Measurements from ENCODE around the gene FOXP1.
"Not testable (repeated sequence)": the region's sequence is repeated elsewhere in the genome, so short reads cannot be mapped to it uniquely, and the experiment has no call there.

FOXP1 gene

GRCh38 chr3:71358243-71358642 is 225.3 kb downstream of the FOXP1 start:
- DNase-seq = no peak

DNA sequence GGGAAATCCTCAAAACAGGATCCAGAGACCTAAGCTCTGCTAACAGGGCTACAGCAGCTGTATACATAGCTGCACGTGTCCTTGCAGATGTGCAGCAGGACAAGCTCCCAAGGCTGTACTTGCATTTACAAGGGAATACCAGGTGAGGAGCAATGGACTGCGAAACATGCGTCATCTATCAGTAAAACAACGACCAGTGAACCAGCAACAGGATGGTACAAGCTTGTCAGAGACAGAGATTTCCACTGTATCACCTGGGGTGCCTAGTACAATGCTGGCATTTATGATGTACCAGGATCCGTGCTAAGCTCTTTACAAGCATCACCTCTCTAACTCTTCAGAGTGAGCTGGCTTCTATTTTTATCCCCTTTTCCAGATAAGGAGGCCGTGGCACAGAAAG is 227.3 kb downstream of the FOXP1 start:
- no peak for DNase-seq

DNA sequence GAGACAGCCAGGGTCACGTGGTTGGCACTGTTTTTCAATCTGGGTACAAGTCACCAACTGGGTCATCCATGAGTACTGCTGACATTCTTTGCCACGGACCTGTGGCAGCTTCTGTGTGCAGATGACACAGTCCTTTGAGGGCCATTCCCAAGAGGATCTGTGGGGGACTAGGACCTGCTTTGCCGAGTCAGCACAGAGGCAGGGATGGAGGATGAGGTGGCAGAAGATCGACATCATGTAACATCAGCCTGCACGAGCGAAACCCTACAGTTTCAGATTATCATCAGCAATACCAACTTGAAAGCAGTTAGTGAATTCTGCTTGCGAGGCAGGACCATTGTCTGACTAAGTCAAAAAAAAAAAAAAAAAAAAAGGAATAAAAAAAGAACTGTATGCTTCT is 227.7 kb downstream of the FOXP1 start:
- peak; percentile 56 for DNase-seq

DNA sequence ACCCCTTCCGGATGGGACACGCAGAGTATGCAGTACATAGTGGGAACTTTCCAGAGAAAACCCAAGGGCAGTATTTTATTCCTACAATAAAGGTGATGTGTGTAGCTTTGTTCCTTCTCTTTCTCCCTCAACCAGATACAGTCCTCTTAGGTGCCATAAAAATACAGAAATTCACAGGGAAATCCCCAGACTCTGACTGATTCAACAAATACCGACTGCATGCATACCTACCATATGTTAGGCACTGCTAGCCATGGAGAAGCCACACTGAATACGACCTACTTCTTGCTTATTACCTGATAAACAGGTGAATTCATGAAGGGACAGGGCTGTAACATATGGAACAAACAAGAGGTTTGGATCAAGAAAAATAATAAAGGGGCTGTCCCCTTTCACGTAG is 228.5 kb downstream of the FOXP1 start:
- no peak for DNase-seq

DNA sequence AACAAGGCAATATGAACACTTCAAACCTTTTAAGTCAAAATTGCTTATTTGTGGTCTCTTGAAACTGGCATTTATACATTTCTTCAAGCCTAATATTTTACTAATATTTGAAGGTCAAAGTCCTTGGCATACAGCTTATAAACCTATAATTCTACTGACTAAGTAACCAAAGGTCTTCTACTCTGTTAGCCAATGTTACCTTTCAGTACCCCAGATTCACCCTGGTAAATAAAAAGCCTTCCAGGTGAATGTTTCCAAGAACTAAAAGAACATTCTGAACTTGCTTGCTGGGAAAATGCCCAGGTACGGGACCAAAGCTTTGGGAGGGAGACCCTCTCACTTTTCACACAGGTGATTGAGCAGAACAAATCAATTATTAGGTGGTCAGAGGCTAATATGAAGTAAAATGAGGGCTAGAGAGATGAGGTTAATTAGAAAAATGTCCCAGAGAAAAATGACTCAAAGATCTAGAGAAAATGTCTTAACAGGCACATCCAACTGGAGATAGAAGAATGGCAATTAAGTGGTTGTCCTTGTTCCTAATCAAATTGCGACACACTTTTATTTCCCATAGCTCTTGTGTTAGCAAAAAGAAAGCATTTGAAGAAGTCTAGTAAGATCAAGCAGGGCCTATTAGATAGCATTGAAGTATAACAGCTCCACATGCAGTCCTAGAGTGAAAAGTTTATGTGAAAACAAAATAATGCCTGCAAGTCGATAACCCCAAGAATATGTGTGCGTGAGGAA is 232.0 kb downstream of the FOXP1 start:
- no peak for DNase-seq

DNA sequence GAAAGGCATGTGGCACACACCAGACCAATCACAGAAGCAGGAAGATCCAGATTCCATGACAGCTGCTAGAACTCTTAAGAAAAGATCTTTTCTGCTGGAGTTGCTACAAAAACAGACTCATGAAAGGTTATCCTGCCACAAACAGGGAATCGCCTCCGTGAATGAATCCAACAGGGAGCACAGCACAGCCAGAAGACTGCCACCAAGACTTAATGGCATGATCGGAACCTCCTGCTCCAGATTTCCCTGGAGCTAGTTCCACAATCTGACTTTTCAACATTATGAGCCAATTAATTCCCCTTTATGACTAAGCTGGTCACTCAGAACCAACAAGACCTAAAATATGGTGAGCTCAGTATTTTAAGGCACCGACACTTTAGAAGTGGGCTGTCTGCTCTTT is 232.5 kb downstream of the FOXP1 start:
- no peak for DNase-seq

DNA sequence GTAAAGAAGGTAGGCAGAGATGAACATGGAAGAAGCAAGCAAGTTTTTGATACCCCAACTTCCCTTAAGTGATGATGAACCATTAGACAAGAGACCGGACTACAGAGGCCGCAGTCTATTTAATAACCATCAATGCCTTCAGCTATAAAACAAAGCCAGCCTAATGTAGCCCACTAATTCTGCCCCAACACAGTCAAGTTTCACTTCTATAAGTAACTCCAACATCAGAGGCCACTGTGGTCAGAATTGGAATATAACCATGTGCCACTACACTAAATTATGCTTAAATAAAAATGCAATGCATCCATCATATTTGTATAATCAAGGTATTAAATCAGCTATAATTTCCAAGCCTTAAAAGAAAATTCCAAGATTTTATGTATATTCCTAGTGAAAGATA is 234.7 kb downstream of the FOXP1 start:
- no peak for DNase-seq

- no peak for DNase-seq
Measured at GRCh38 chr3:71348001-71348632, 235.4 kb downstream of the FOXP1 start.

DNA sequence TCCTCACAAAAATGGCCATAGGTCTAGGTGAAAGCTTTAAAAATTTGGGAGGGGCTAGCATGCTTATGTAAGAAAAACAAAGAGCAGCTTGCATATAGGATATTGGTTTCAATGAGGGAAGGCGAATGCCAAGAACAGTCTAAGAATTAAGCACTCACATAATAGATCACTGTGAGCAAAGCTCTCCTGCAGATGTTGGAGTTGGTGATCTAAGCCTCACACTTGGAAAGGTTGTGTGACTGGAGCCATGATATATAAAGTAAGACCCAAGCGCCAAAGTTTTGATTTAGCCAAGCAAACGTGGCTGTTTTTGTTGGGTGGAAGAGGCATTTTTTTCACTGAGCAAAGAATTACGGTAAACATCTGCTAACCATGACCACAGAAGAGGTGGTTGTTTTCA is 237.5 kb downstream of the FOXP1 start:
- DNase-seq = no peak

- no peak for DNase-seq
Measured at GRCh38 chr3:71345429-71346040, 238.0 kb downstream of the FOXP1 start.

DNA sequence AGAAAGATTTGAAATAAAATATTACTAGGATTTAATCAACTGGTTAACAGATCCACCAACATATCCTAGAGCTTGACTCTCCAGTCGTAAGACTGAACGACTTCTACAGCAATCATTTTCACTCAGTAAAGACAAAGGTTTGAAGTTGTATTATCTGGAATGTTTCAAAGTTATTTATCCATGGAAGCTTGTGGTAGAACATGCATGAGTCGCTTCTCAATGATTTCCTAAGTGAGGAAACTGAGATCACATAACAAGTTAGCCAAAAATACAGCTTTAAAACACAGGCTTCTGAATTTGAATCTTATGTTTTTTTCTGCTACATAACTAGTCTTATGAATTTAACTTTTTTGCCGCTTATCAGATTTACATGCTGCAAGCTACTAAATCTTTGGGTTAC is 241.8 kb downstream of the FOXP1 start:
- DNase-seq = no peak

GRCh38 chr3:71339049-71339448 is 244.5 kb downstream of the FOXP1 start:
- no peak for DNase-seq

DNA sequence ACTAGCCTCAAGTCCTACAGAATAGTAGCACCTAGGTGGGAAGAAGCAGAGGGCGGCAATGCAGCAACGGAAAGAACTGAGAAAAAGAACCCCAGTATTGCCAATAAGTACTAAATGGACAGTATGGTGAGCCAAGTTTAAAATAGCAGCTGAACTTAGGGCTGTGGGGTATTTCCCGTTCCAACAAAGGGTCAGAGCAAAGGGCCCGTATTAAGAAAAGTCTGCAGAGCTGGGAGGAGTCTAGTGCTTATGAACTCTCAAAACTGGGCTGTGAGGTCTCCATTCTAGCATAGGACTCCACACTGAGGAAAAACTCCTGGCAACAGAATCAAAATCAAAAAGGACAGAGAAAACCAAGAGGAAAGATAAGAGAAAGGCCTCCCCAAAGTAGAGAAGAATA is 250.7 kb downstream of the FOXP1 start:
- no peak for DNase-seq

- DNase-seq = no peak
Measured at GRCh38 chr3:71330909-71331308, 252.6 kb downstream of the FOXP1 start.

DNA sequence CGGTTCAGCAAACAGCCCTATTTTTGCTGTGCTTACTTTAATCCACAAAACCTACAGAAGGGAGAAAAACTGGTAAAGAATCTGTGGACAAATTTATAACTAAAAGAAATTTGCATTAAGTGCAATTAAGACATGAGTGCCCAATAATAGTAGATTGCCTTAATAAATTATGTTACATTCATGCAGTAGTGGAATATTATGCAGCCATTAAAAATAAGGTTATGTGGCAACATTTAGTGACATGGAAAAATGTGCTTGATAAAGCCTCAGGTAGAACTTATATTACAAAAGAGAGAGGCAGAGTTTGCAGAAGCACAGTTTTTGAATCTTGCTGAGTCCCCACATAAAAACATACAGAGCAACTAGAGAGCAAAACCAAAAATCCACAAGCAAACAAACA is 253.0 kb downstream of the FOXP1 start:
- no peak for DNase-seq

DNA sequence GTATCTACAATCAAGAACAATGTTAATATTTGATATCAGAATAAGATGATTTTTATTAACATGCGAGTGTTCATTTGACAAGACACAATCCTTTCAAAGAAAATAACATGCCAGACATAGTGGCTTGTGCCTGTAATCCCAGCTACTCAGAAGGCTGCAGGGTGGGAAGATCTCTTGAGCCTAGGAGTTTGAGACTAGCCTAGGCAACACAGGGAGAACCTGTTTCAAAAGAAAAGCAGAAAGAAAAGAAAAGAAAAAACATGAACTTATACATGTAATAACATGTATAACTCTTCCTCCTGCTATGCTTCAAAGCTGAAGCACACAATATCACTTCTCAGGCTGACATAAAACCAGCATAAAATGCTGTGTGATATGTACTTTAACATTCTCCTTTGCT is 253.7 kb downstream of the FOXP1 start:
- no peak for DNase-seq

DNA sequence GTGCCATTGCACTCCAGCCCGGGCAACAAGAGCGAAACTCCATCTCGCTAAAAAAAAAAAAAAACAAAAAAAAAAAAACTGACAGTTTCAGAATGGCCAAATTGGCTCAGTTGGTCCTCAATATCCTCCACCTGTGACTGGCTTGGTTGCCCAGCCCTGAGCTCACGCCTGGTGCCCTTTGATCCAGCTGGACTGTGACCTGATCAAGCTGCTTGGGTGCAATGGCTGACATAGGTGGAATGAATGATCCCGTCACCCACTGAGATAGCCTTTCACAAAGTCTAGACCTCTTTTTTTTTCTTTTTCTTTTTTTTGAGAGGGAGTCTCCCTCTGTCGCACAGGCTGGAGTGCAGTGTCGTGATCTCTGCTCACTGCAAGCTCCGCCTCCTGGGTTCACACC is 254.6 kb downstream of the FOXP1 start:
- DNase-seq = no peak

GRCh38 chr3:71327936-71328335 is 255.6 kb downstream of the FOXP1 start:
- DNase-seq = no peak

- DNase-seq = no peak
Measured at GRCh38 chr3:71325715-71326114, 257.8 kb downstream of the FOXP1 start.

DNA sequence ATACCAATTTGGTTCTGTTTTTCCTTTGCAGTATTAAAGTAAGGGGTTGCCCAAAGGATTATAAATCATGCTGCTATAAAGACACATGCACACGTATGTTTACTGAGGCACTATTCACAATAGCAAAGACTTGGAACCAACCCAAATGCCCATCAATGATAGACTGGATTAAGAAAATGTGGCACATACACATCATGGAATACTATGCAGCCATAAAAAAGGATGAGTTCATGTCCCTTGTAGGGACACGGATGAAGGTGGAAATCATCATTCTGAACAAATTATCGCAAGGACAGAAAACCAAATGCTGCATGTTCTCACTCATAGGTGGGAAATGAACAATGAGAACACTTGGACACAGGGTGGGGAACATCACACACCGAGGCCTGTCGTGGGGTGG is 259.3 kb downstream of the FOXP1 start:
- not testable (repeated sequence) for DNase-seq

- no peak for DNase-seq
Measured at GRCh38 chr3:71323558-71323957, 260.0 kb downstream of the FOXP1 start.

GRCh38 chr3:71322154-71322553 is 261.4 kb downstream of the FOXP1 start:
- no peak for DNase-seq

- DNase-seq = no peak
Measured at GRCh38 chr3:71319771-71320170, 263.8 kb downstream of the FOXP1 start.

DNA sequence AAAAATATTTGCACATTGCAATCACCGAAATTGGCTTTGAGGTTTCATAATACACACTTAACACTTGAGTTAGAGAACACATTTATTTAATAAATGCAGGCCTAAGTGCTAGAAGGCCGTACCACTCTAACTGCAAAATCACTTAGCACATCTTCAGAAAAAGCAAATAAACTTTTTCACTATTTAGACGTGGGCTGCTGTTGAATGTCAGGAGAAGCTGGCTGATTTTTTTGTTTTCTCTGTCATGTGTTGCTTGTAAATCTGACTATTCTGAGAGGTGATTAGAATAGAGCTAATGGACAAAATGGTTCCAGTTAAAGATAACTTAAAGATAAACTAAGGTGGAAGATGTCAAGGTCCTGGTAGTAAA is 265.1 kb downstream of the FOXP1 start:
- no peak for DNase-seq

Data from stimulated activated CD8-positive, alpha-beta memory T cell treated with anti-CD3 and anti-CD28 coated beads, Interleukin-4, amount 100 ng/mL, for 48 hours (primary cell).